Dendritic cell treated with granulocyte-macrophage colony-stimulating factor and Interleukin-4, amounts not matched to agents 40 ng/mL and 50 ng/mL, for 4 days (primary cell): ENCODE results near the gene SETD4.

Experiments
- H3K27ac Mint-ChIP-seq: one replicate; pipeline ENCODE4 v1.8.0; 2022; ENCODE audit warnings: mild to moderate bottlenecking, mixed read lengths
- H3K27me3 Mint-ChIP-seq: one replicate; pipeline ENCODE4 v1.8.0; 2022; ENCODE audit warnings: mild to moderate bottlenecking, mixed read lengths
- H3K36me3 Mint-ChIP-seq: one replicate; pipeline ENCODE4 v1.8.0; 2022; ENCODE audit warnings: low read depth, mixed read lengths
- H3K4me1 Mint-ChIP-seq: one replicate; pipeline ENCODE4 v1.8.0; 2022; ENCODE audit warnings: low read depth, mixed read lengths
- H3K4me3 Mint-ChIP-seq: one replicate; pipeline ENCODE4 v1.8.0; 2022; ENCODE audit warnings: mild to moderate bottlenecking, moderate library complexity, mixed read lengths
- H3K9me3 Mint-ChIP-seq: one replicate; pipeline ENCODE4 v1.8.0; 2022; ENCODE audit warnings: mixed read lengths
- intact Hi-C: fragments of 100-400 bp; cut with micrococcal nuclease; formaldehyde crosslinking; loops from one replicate; pipeline ENCODE4 v1.15.0; 2022

Gene SETD4

GRCh38 chr21:36028127-36029069, 31.9 kb downstream of the SETD4 start:
- Mint-ChIP-seq H3K27me3 (peaks cover 4% of the 10 kb centered on the region), H3K9me3 (no peaks in the 10 kb centered on the region), H3K27ac (no peak overlapping the region), H3K36me3 (no peaks in the 10 kb centered on the region), H3K4me3 (no peak overlapping the region), H3K4me1 (peaks cover 5% of the 10 kb centered on the region)
- intact Hi-C loops, result loop anchor here (2.0 to 5.0 kb wide), 3 partner anchors 516 to 1336 kb away; no protein-coding TSS in a partner anchor

GRCh38 chr21:36027347-36027746, 33.0 kb downstream of the SETD4 start:
- Mint-ChIP-seq H3K4me1 (peaks cover 5% of the 10 kb centered on the region), H3K27ac (no peak overlapping the region), H3K4me3 (no peak overlapping the region), H3K9me3 (no peaks in the 10 kb centered on the region), H3K36me3 (no peaks in the 10 kb centered on the region), H3K27me3 (peaks cover 4% of the 10 kb centered on the region)
- intact Hi-C loops, result loop anchor here (5.0 kb wide), 2 partner anchors 515 to 1280 kb away; no protein-coding TSS in a partner anchor

GRCh38 chr21:36024782-36025181, 35.5 kb downstream of the SETD4 start:
- Mint-ChIP-seq H3K4me3 (no peak overlapping the region), H3K27me3 (peaks cover 5% of the 10 kb centered on the region), H3K27ac (no peak overlapping the region), H3K36me3 (no peaks in the 10 kb centered on the region), H3K9me3 (no peaks in the 10 kb centered on the region), H3K4me1 (peaks cover 5% of the 10 kb centered on the region)
- intact Hi-C loops, result loop anchor here (5.0 kb wide), 2 partner anchors 512 to 1277 kb away; no protein-coding TSS in a partner anchor

- Mint-ChIP-seq H3K4me1 (no peaks in the 10 kb centered on the region), H3K4me3 (no peak overlapping the region), H3K27ac (no peak overlapping the region), H3K9me3 (no peaks in the 10 kb centered on the region), H3K27me3 (peaks cover 5% of the 10 kb centered on the region), H3K36me3 (no peaks in the 10 kb centered on the region)
- intact Hi-C loops, result no loop called here
Observed at GRCh38 chr21:36023092-36023480, 37.2 kb downstream of the SETD4 start.

- Mint-ChIP-seq H3K36me3 (no peaks in the 10 kb centered on the region), H3K9me3 (no peaks in the 10 kb centered on the region), H3K4me1 (no peaks in the 10 kb centered on the region), H3K4me3 (no peak overlapping the region), H3K27me3 (peaks cover 7% of the 10 kb centered on the region), H3K27ac (no peak overlapping the region)
- intact Hi-C loops, result no loop called here
Observed at GRCh38 chr21:36022427-36023091, 37.8 kb downstream of the SETD4 start.

GRCh38 chr21:36021251-36021837, 39.0 kb downstream of the SETD4 start:
- intact Hi-C loops, result no loop called here
- H3K27me3 Mint-ChIP-seq, result peaks cover 8% of the 10 kb centered on the region
- no peaks in the 10 kb centered on the region for H3K36me3 Mint-ChIP-seq
- H3K9me3 Mint-ChIP-seq, result no peaks in the 10 kb centered on the region
- H3K4me1 Mint-ChIP-seq, result no peaks in the 10 kb centered on the region
- H3K27ac Mint-ChIP-seq, result no peak overlapping the region
- H3K4me3 Mint-ChIP-seq, result no peak overlapping the region

- Mint-ChIP-seq H3K9me3 (no peaks in the 10 kb centered on the region), H3K4me1 (no peaks in the 10 kb centered on the region), H3K27me3 (peaks cover 13% of the 10 kb centered on the region), H3K27ac (no peak overlapping the region), H3K4me3 (no peak overlapping the region), H3K36me3 (no peaks in the 10 kb centered on the region)
- intact Hi-C loops, result no loop called here
Observed at GRCh38 chr21:36015045-36015444, 45.3 kb downstream of the SETD4 start.

GRCh38 chr21:36010801-36011200, 49.5 kb downstream of the SETD4 start:
- no peaks in the 10 kb centered on the region for H3K4me1 Mint-ChIP-seq
- intact Hi-C loops, result no loop called here
- no peaks in the 10 kb centered on the region for H3K9me3 Mint-ChIP-seq
- no peak overlapping the region for H3K4me3 Mint-ChIP-seq
- H3K27ac Mint-ChIP-seq, result no peak overlapping the region
- peaks cover 16% of the 10 kb centered on the region for H3K27me3 Mint-ChIP-seq
- no peaks in the 10 kb centered on the region for H3K36me3 Mint-ChIP-seq

GRCh38 chr21:36008505-36008904, 51.8 kb downstream of the SETD4 start:
- no peaks in the 10 kb centered on the region for H3K4me1 Mint-ChIP-seq
- no peak overlapping the region for H3K4me3 Mint-ChIP-seq
- no peak overlapping the region for H3K27ac Mint-ChIP-seq
- intact Hi-C loops, result no loop called here
- no peaks in the 10 kb centered on the region for H3K9me3 Mint-ChIP-seq
- H3K36me3 Mint-ChIP-seq, result no peaks in the 10 kb centered on the region
- H3K27me3 Mint-ChIP-seq, result peaks cover 12% of the 10 kb centered on the region

GRCh38 chr21:36005879-36006400, 54.4 kb downstream of the SETD4 start:
- Mint-ChIP-seq H3K4me1 (no peaks in the 10 kb centered on the region), H3K27me3 (peaks cover 11% of the 10 kb centered on the region), H3K4me3 (no peak overlapping the region), H3K27ac (no peak overlapping the region), H3K36me3 (no peaks in the 10 kb centered on the region), H3K9me3 (no peaks in the 10 kb centered on the region)
- intact Hi-C loops, result no loop called here

GRCh38 chr21:36005018-36005417, 55.3 kb downstream of the SETD4 start:
- no peak overlapping the region for H3K27ac Mint-ChIP-seq
- no peaks in the 10 kb centered on the region for H3K36me3 Mint-ChIP-seq
- H3K4me3 Mint-ChIP-seq, result no peak overlapping the region
- H3K9me3 Mint-ChIP-seq, result no peaks in the 10 kb centered on the region
- peaks cover 11% of the 10 kb centered on the region for H3K27me3 Mint-ChIP-seq
- no peaks in the 10 kb centered on the region for H3K4me1 Mint-ChIP-seq
- intact Hi-C loops, result no loop called here

- no peaks in the 10 kb centered on the region for H3K4me1 Mint-ChIP-seq
- no peak overlapping the region for H3K27ac Mint-ChIP-seq
- peaks cover 14% of the 10 kb centered on the region for H3K27me3 Mint-ChIP-seq
- intact Hi-C loops, result no loop called here
- H3K4me3 Mint-ChIP-seq, result no peak overlapping the region
- no peaks in the 10 kb centered on the region for H3K9me3 Mint-ChIP-seq
- no peaks in the 10 kb centered on the region for H3K36me3 Mint-ChIP-seq
Observed at GRCh38 chr21:36004441-36004840, 55.9 kb downstream of the SETD4 start.

GRCh38 chr21:36003776-36004175, 56.5 kb downstream of the SETD4 start:
- Mint-ChIP-seq H3K36me3 (no peaks in the 10 kb centered on the region), H3K4me3 (no peak overlapping the region), H3K4me1 (no peaks in the 10 kb centered on the region), H3K27ac (no peak overlapping the region), H3K27me3 (peaks cover 16% of the 10 kb centered on the region), H3K9me3 (no peaks in the 10 kb centered on the region)
- intact Hi-C loops, result no loop called here

- Mint-ChIP-seq H3K36me3 (no peaks in the 10 kb centered on the region), H3K9me3 (no peaks in the 10 kb centered on the region), H3K4me3 (no peak overlapping the region), H3K27ac (no peak overlapping the region), H3K27me3 (peaks cover 16% of the 10 kb centered on the region), H3K4me1 (no peaks in the 10 kb centered on the region)
- intact Hi-C loops, result no loop called here
Observed at GRCh38 chr21:35996217-35996616, 64.1 kb downstream of the SETD4 start.
